Inflammatory macrophage (primary cell): Measurements from ENCODE around the gene ETV3.

Experiments used
- DNase-seq, 2 donors: peaks; one replicate each; pipeline ENCODE4 v3.0.0-alpha.2; 2020 to 2022

ETV3 gene

DNA sequence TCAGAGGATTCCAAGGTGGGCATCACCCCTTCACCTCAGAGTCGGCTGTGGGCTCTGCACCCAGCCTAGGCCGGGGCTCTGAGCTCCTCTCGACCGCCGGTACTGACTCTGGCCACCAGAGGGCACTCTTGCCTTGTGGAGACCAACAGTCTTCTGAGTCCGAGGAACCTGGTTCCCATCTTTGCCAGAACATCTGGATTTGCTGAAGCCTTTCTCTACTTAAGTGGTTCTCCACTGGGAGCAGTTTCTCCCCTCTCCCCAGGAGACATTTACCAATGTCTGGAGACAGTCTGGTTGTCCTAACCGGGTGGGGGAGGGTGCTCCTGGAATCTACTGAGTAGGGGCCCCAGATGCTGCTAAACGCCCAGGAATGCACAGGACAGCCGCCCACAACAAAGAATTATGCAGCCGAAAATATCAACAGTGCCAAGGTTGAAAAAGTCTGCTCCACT, 48.0 kb downstream of the ETV3 start:
- DNase-seq = peak; percentile 86 to 88

DNA sequence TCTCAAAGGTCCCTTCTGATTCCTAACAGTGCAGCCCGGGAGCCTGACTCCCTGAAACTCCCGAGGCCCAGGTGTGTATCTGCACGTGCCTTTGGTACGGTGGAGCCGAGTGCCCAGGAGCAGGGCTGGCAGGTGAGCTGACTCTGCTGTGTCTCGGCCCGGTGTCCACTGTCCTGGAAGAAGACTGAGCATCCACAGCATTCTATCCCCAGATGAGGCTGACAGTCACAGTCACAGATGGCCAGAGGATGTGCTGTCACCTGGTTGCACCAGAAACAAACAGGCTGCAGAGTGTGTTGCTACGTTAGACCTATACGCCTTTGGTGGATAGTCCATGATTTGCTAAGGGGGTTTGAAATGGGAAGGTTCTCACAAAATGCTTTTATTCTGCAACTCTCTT, 48.4 kb downstream of the ETV3 start:
- no peak for DNase-seq

GRCh38 chr1:157088607-157089006, 49.6 kb downstream of the ETV3 start:
- DNase-seq = no peak

DNA sequence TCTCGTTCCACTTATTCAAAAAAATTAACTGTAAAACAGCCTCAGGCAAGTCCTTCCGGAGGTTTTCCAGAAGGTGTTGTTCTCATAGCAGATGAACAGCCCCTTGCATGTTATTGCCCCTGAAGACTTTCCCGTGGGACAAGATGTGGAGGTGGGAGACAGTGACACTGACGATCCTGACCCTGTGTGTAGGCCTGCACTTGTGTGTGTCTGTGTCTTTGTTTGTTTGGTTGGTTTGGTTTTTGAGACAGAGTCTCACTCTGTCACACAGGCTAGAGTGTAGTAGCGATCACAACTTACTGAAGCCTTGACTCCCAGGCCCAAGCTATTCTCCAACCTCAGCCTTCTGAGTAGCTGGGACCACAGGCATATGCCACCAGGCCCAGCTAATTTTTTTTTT, 51.2 kb downstream of the ETV3 start:
- DNase-seq = no peak

DNA sequence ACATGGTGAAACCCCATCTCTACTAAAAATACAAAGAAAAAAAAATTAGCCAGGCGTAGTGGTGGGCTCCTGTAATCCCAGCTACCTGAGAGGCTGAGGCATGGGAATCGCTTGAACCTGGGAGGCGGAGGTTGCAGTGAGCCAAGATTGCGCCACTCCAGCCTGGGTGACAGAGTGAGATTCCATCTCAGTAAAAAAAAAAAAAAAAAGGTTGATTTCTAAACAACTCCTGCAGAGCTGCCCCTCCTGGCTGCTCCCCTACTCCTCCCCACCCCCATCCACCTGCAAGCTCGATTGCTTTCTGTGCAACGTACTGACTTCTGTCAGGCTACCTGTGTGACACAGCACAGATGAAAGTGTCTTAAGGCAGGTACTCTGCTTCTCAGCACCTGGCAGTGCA, 51.9 kb downstream of the ETV3 start:
- DNase-seq = no peak

DNA sequence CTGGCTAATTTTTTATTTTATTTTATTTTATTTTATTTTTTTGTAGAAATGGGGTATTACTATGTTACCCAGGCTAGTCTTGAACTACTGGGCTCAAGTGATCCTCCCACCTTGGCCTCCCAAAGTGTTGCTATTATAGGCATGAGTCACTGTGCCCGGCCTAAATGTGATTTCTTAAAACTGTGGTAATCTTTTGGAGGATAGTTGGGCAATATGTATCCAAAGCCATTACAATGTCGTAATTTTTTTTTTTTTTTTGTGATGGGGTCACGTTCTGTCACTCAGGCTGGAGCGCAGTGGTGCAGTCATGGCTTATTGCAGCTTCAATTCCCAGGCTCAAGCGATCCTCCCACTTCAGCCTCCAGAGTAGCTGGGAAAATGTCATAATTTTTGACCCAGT, 52.8 kb downstream of the ETV3 start:
- peak; percentile 57 to 75 for DNase-seq

GRCh38 chr1:157084720-157085119, 53.5 kb downstream of the ETV3 start:
- no peak for DNase-seq

GRCh38 chr1:157081707-157082106, 56.5 kb downstream of the ETV3 start:
- DNase-seq = no peak

- DNase-seq = no peak
These were observed 57.5 kb downstream of the ETV3 start for GRCh38 chr1:157080714-157081113.

DNA sequence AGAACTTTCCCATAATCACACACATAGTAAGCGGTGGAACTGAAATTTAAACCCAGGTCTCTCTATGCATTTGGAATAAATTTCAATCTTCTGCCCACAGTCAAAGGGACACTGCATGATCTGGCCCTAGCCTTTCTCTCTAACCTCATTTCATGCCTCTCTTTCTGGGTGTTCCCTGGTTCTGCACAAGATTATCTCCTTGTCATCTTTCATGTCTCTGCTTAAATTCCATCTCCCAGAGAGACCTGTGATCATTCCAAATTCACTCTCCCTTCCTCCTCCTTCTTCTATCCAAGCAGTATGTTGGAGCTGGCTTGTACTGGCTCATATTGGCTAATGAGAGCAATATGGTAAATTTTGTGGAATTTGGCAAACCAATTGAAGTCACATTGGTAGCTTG, 60.8 kb downstream of the ETV3 start:
- no peak for DNase-seq

GRCh38 chr1:157073944-157074685, 64.1 kb downstream of the ETV3 start:
- DNase-seq = peak; percentile 70 to 79
